ENCODE data around the gene ATP8A1. TPM values are rescaled to one million over a fixed set of nuclear protein-coding genes. Genes with fewer than 3 reads are reported as not detected.

The ATP8A1 gene
- total and polyA plus RNA-seq, 4 donors: 0.65 to 15.9 (median 5.9) TPM

- 68% methylated on average over 5 of the region's 5 CpGs for WGBS
- Histone ChIP-seq H3K27ac (ENCODE audit: low read depth in 1 of 2, low read length in 2 of 2) (no peak overlapping the region), H3K9me3 (ENCODE audit: control insufficient read depth in 4 of 4, low read length in 3 of 4) (no peaks in the 10 kb centered on the region), H3K4me3 (ENCODE audit: low read depth in 1 of 3, low read length in 3 of 3) (no peak overlapping the region), H3K36me3 (ENCODE audit: control insufficient read depth in 4 of 4, insufficient read depth in 3 of 4, low read depth in 1 of 4, low read length in 3 of 4) (no peaks in the 10 kb centered on the region), H3K9ac (ENCODE audit: low read depth in 1 of 2, low read length in 2 of 2) (no peak overlapping the region), H3K4me1 (ENCODE audit: control insufficient read depth in 4 of 4, insufficient read depth in 4 of 4, low read length in 3 of 4) (no peaks in the 10 kb centered on the region), H3K27me3 (ENCODE audit: control insufficient read depth in 4 of 4, insufficient read depth in 4 of 4, low read length in 3 of 4) (no peaks in the 10 kb centered on the region)
- DNase-seq (ENCODE audit: low spot score): no peak
- TF ChIP-seq GABPA (IDR thresholded peaks at IDR 0.05 in 1 of 2, conservative IDR thresholded peaks at IDR 0.05 in 1 of 2): no peak
- TF ChIP-seq HNF4A (conservative IDR thresholded peaks at IDR 0.05): no peak
- no peak for TF ChIP-seq HNF4G (IDR thresholded peaks at IDR 0.05)
- TF ChIP-seq YY1 (IDR thresholded peaks at IDR 0.05): no peak
- no peak for TF ChIP-seq JUND (IDR thresholded peaks at IDR 0.05)
- no peak for TF ChIP-seq TAF1 (conservative IDR thresholded peaks at IDR 0.05)
- no peak for TF ChIP-seq SP1 (IDR thresholded peaks at IDR 0.05)
- no peak for TF ChIP-seq ATF3 (IDR thresholded peaks at IDR 0.05)
- TF ChIP-seq REST (IDR thresholded peaks at IDR 0.05): no peak
- no peak for TF ChIP-seq MAX (IDR thresholded peaks at IDR 0.05)
These were observed 210.1 kb downstream of the ATP8A1 start for GRCh38 chr4:42446823-42447222.

- DNase-seq (ENCODE audit: low spot score): no peak
- WGBS: 94% methylated on average over 5 of the region's 5 CpGs
- no peaks in the 10 kb centered on the region for H3K36me3 ChIP-seq (ENCODE audit: control insufficient read depth in 4 of 4, insufficient read depth in 3 of 4, low read depth in 1 of 4, low read length in 3 of 4)
These were observed 211.9 kb downstream of the ATP8A1 start for GRCh38 chr4:42445038-42445437.

More at GRCh38 chr4:42445038-42445437, 211.9 kb downstream of the ATP8A1 start:
- no peaks in the 10 kb centered on the region for H3K27me3 ChIP-seq (ENCODE audit: control insufficient read depth in 4 of 4, insufficient read depth in 4 of 4, low read length in 3 of 4)
- H3K9me3 ChIP-seq (ENCODE audit: control insufficient read depth in 4 of 4, low read length in 3 of 4): no peaks in the 10 kb centered on the region
- no peak overlapping the region for H3K27ac ChIP-seq (ENCODE audit: low read depth in 1 of 2, low read length in 2 of 2)
- no peak for TF ChIP-seq EGR1 (IDR thresholded peaks at IDR 0.05; ENCODE audit: low read depth in 2 of 2)
- no peak for TF ChIP-seq NR2F2 (IDR thresholded peaks at IDR 0.05)
- no peak for TF ChIP-seq JUND (IDR thresholded peaks at IDR 0.05)
- no peak for TF ChIP-seq MAX (IDR thresholded peaks at IDR 0.05)
- TF ChIP-seq YY1 (IDR thresholded peaks at IDR 0.05): no peak
- TF ChIP-seq REST (IDR thresholded peaks at IDR 0.05): no peak
- no peak for TF ChIP-seq RAD21 (IDR thresholded peaks at IDR 0.05)
- TF ChIP-seq ZBTB33 (IDR thresholded peaks at IDR 0.05): no peak
- no peak for TF ChIP-seq ATF3 (IDR thresholded peaks at IDR 0.05)
- no peak for TF ChIP-seq SP1 (IDR thresholded peaks at IDR 0.05)
- no peak for TF ChIP-seq FOXA1 (IDR thresholded peaks at IDR 0.05)
- TF ChIP-seq TAF1 (conservative IDR thresholded peaks at IDR 0.05): no peak
- no peak for TF ChIP-seq CTCF (IDR thresholded peaks at IDR 0.05; ENCODE audit: low read depth, low read length, missing input control)
- H3K4me3 ChIP-seq (ENCODE audit: low read depth in 1 of 3, low read length in 3 of 3): no peak overlapping the region
- H3K9ac ChIP-seq (ENCODE audit: low read depth in 1 of 2, low read length in 2 of 2): no peak overlapping the region
- no peaks in the 10 kb centered on the region for H3K4me1 ChIP-seq (ENCODE audit: control insufficient read depth in 4 of 4, insufficient read depth in 4 of 4, low read length in 3 of 4)
